ENCODE measurements around the gene PDZRN4. TPM values are rescaled to one million over a fixed set of nuclear protein-coding genes. Genes with fewer than 3 reads are reported as not detected.

PDZRN4 gene
- total RNA-seq, 1 experiment from 2014 or later = not detected

GRCh38 chr12:41527062-41527461, 338.9 kb downstream of the PDZRN4 start:
- no peaks in the 10 kb centered on the region for H3K36me3 Mint-ChIP-seq (ENCODE audit: insufficient read depth, unreplicated experiment)
- Histone ChIP-seq H3K4me3 (ENCODE audit: low read depth, low read length) (no peak overlapping the region), H3K4me1 (no peaks in the 10 kb centered on the region), H3K9me3 (no peaks in the 10 kb centered on the region), H3K27me3 (replicated peaks; ENCODE audit: control insufficient read depth, insufficient read depth, low read length) (no peaks in the 10 kb centered on the region), H3K36me3 (ENCODE audit: control insufficient read depth, insufficient read depth, low read length) (no peaks in the 10 kb centered on the region)
- peaks cover 2% of the 10 kb centered on the region for H3K27me3 Mint-ChIP-seq (ENCODE audit: insufficient read depth, unreplicated experiment)
- H3K27ac Mint-ChIP-seq (ENCODE audit: unreplicated experiment) = no peak overlapping the region
- TF ChIP-seq, protein P1, sequence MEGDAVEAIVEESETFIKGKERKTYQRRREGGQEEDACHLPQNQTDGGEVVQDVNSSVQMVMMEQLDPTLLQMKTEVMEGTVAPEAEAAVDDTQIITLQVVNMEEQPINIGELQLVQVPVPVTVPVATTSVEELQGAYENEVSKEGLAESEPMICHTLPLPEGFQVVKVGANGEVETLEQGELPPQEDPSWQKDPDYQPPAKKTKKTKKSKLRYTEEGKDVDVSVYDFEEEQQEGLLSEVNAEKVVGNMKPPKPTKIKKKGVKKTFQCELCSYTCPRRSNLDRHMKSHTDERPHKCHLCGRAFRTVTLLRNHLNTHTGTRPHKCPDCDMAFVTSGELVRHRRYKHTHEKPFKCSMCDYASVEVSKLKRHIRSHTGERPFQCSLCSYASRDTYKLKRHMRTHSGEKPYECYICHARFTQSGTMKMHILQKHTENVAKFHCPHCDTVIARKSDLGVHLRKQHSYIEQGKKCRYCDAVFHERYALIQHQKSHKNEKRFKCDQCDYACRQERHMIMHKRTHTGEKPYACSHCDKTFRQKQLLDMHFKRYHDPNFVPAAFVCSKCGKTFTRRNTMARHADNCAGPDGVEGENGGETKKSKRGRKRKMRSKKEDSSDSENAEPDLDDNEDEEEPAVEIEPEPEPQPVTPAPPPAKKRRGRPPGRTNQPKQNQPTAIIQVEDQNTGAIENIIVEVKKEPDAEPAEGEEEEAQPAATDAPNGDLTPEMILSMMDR (IDR thresholded peaks at IDR 0.05; ENCODE audit: insufficient read depth in 1 of 2, low read depth in 1 of 2, low read length in 1 of 2, severe bottlenecking in 1 of 2, unreplicated experiment in 1 of 2) = no peak
- intact Hi-C loops (cut with micrococcal nuclease; ENCODE audit: unreplicated experiment) = no loop called here
- H3K4me1 Mint-ChIP-seq (ENCODE audit: low read depth, unreplicated experiment) = no peaks in the 10 kb centered on the region
- no TSS peak for BruUV-seq (replicated peaks)
- no peak for DNase-seq
- CTCF ChIA-PET = no interaction called here
- no peaks in the 10 kb centered on the region for H3K9me3 Mint-ChIP-seq (ENCODE audit: unreplicated experiment)
- H3K4me3 Mint-ChIP-seq (ENCODE audit: unreplicated experiment) = no peak overlapping the region
- POLR2A ChIA-PET = no interaction called here

- no peaks in the 10 kb centered on the region for H3K9me3 ChIP-seq
- no peaks in the 10 kb centered on the region for H3K9me3 Mint-ChIP-seq (ENCODE audit: unreplicated experiment)
- H3K4me1 ChIP-seq = no peaks in the 10 kb centered on the region
- intact Hi-C loops (cut with micrococcal nuclease; ENCODE audit: unreplicated experiment) = no loop called here
- no peak overlapping the region for H3K4me3 ChIP-seq (ENCODE audit: low read depth, low read length)
- peaks cover 2% of the 10 kb centered on the region for H3K27me3 Mint-ChIP-seq (ENCODE audit: insufficient read depth, unreplicated experiment)
- no peak overlapping the region for H3K4me3 Mint-ChIP-seq (ENCODE audit: unreplicated experiment)
- H3K27ac Mint-ChIP-seq (ENCODE audit: unreplicated experiment) = no peak overlapping the region
- no peaks in the 10 kb centered on the region for H3K27me3 ChIP-seq (replicated peaks; ENCODE audit: control insufficient read depth, insufficient read depth, low read length)
- H3K4me1 Mint-ChIP-seq (ENCODE audit: low read depth, unreplicated experiment) = no peaks in the 10 kb centered on the region
- BruUV-seq (replicated peaks) = no TSS peak
- TF ChIP-seq, protein P1 (IDR thresholded peaks at IDR 0.05; ENCODE audit: insufficient read depth in 1 of 2, low read depth in 1 of 2, low read length in 1 of 2, severe bottlenecking in 1 of 2, unreplicated experiment in 1 of 2) = no peak
- ChIA-PET CTCF (no interaction called here), POLR2A (no interaction called here)
- no peaks in the 10 kb centered on the region for H3K36me3 Mint-ChIP-seq (ENCODE audit: insufficient read depth, unreplicated experiment)
- no peaks in the 10 kb centered on the region for H3K36me3 ChIP-seq (ENCODE audit: control insufficient read depth, insufficient read depth, low read length)
- DNase-seq = no peak
These were observed 339.5 kb downstream of the PDZRN4 start for GRCh38 chr12:41527534-41528116.

DNA sequence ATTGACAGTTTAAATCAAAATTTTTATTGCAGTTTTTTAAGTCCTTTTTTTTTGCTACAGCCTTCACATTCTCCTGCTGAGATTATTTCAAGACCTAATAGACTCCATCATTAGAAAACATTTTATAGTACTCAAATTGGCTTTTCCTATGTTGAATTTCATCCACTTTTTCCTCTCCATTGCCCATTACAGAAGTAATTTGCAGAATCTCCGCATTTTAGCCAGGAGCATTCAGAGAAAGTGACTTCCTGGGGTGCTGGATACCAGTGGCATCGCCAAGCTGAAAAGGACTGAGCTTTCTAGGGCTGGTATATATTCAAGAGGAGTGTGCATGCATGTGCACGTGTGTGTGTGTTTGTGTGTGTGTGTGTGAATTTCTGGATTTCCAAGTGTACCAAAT, 340.8 kb downstream of the PDZRN4 start:
- intact Hi-C loops (cut with micrococcal nuclease; ENCODE audit: unreplicated experiment) = no loop called here
- TF ChIP-seq, protein P1 (IDR thresholded peaks at IDR 0.05; ENCODE audit: insufficient read depth in 1 of 2, low read depth in 1 of 2, low read length in 1 of 2, severe bottlenecking in 1 of 2, unreplicated experiment in 1 of 2) = no peak
- Histone ChIP-seq H3K27me3 (replicated peaks; ENCODE audit: control insufficient read depth, insufficient read depth, low read length) (no peaks in the 10 kb centered on the region), H3K4me1 (no peaks in the 10 kb centered on the region), H3K36me3 (ENCODE audit: control insufficient read depth, insufficient read depth, low read length) (no peaks in the 10 kb centered on the region), H3K9me3 (no peaks in the 10 kb centered on the region), H3K4me3 (ENCODE audit: low read depth, low read length) (no peak overlapping the region)
- H3K4me3 Mint-ChIP-seq (ENCODE audit: unreplicated experiment) = no peak overlapping the region
- H3K27ac Mint-ChIP-seq (ENCODE audit: unreplicated experiment) = no peak overlapping the region
- POLR2A ChIA-PET = no interaction called here
- no peak for DNase-seq
- CTCF ChIA-PET = no interaction called here
- peaks cover 2% of the 10 kb centered on the region for H3K27me3 Mint-ChIP-seq (ENCODE audit: insufficient read depth, unreplicated experiment)
- no peaks in the 10 kb centered on the region for H3K4me1 Mint-ChIP-seq (ENCODE audit: low read depth, unreplicated experiment)
- H3K36me3 Mint-ChIP-seq (ENCODE audit: insufficient read depth, unreplicated experiment) = no peaks in the 10 kb centered on the region
- no peaks in the 10 kb centered on the region for H3K9me3 Mint-ChIP-seq (ENCODE audit: unreplicated experiment)
- BruUV-seq (replicated peaks) = no TSS peak

Measured in Caco-2 (cell line).